Measurements from ENCODE around the gene ANKRD40CL. TPM values are rescaled to one million over a fixed set of nuclear protein-coding genes. Genes with fewer than 3 reads are reported as not detected.

Gene ANKRD40CL
- total RNA-seq, 1 experiment from 2014 or later: not detected

GRCh38 chr17:50779747-50780353 lies 12.5 kb upstream of the ANKRD40CL start:
- BruUV-seq (replicated peaks): no TSS peak
- intact Hi-C loops (cut with micrococcal nuclease): no loop called here
- Mint-ChIP-seq H3K4me3 (ENCODE audit: unreplicated experiment) (no peak overlapping the region), H3K9me3 (ENCODE audit: unreplicated experiment) (no peaks in the 10 kb centered on the region), H3K36me3 (ENCODE audit: insufficient read depth, unreplicated experiment) (no peaks in the 10 kb centered on the region), H3K27me3 (ENCODE audit: insufficient read depth, unreplicated experiment) (no peaks in the 10 kb centered on the region), H3K27ac (ENCODE audit: low read depth, unreplicated experiment) (no peak overlapping the region), H3K4me1 (ENCODE audit: insufficient read depth, unreplicated experiment) (peaks cover 3% of the 10 kb centered on the region)
- ChIA-PET CTCF (interaction anchor here (0.6 to 10.9 kb wide), 5 partner anchors 37 to 127 kb away, joined by 3 to 320 read pairs (median 3); no protein-coding TSS in a partner anchor), POLR2A (interaction anchor here (0.5 kb wide), 1 partner anchor 341 kb away, joined by 3 read pairs; the partner anchor contains the start of gene SPAG9)
- no peak for TF ChIP-seq CTCF (IDR thresholded peaks at IDR 0.05; ENCODE audit: unreplicated experiment)
- DNase-seq (ENCODE audit: unreplicated experiment): no peak

- Mint-ChIP-seq H3K27ac (ENCODE audit: low read depth, unreplicated experiment) (no peak overlapping the region), H3K27me3 (ENCODE audit: insufficient read depth, unreplicated experiment) (no peaks in the 10 kb centered on the region), H3K4me1 (ENCODE audit: insufficient read depth, unreplicated experiment) (no peaks in the 10 kb centered on the region), H3K4me3 (ENCODE audit: unreplicated experiment) (no peak overlapping the region), H3K36me3 (ENCODE audit: insufficient read depth, unreplicated experiment) (no peaks in the 10 kb centered on the region), H3K9me3 (ENCODE audit: unreplicated experiment) (no peaks in the 10 kb centered on the region)
- TF ChIP-seq CTCF (IDR thresholded peaks at IDR 0.05; ENCODE audit: unreplicated experiment): no peak
- no peak for DNase-seq (ENCODE audit: unreplicated experiment)
- no TSS peak for BruUV-seq (replicated peaks)
- POLR2A ChIA-PET: no interaction called here
- intact Hi-C loops (cut with micrococcal nuclease): no loop called here
- CTCF ChIA-PET: interaction anchor here (0.6 to 10.9 kb wide), 3 partner anchors 37 to 73 kb away, joined by 4 to 320 read pairs (median 14); no protein-coding TSS in a partner anchor
Measured at GRCh38 chr17:50778988-50779387, 11.7 kb upstream of the ANKRD40CL start.

GRCh38 chr17:50778471-50778870 lies 11.2 kb upstream of the ANKRD40CL start:
- ChIA-PET CTCF (interaction anchor here (0.6 to 10.9 kb wide), 3 partner anchors 37 to 73 kb away, joined by 4 to 320 read pairs (median 14); no protein-coding TSS in a partner anchor), POLR2A (interaction anchor here (0.7 kb wide), 2 partner anchors 20 to 178 kb away, joined by 3 read pairs; no protein-coding TSS in a partner anchor)
- no TSS peak for BruUV-seq (replicated peaks)
- no peaks in the 10 kb centered on the region for H3K9me3 Mint-ChIP-seq (ENCODE audit: unreplicated experiment)
- no peaks in the 10 kb centered on the region for H3K27me3 Mint-ChIP-seq (ENCODE audit: insufficient read depth, unreplicated experiment)
- DNase-seq (ENCODE audit: unreplicated experiment): no peak
- no peaks in the 10 kb centered on the region for H3K36me3 Mint-ChIP-seq (ENCODE audit: insufficient read depth, unreplicated experiment)
- no peak for TF ChIP-seq CTCF (IDR thresholded peaks at IDR 0.05; ENCODE audit: unreplicated experiment)
- H3K4me3 Mint-ChIP-seq (ENCODE audit: unreplicated experiment): no peak overlapping the region
- no peak overlapping the region for H3K27ac Mint-ChIP-seq (ENCODE audit: low read depth, unreplicated experiment)
- intact Hi-C loops (cut with micrococcal nuclease): no loop called here
- H3K4me1 Mint-ChIP-seq (ENCODE audit: insufficient read depth, unreplicated experiment): no peaks in the 10 kb centered on the region

GRCh38 chr17:50775926-50776325 lies 8.6 kb upstream of the ANKRD40CL start:
- TF ChIP-seq CTCF (IDR thresholded peaks at IDR 0.05; ENCODE audit: unreplicated experiment): no peak
- intact Hi-C loops (cut with micrococcal nuclease): no loop called here
- Mint-ChIP-seq H3K9me3 (ENCODE audit: unreplicated experiment) (no peaks in the 10 kb centered on the region), H3K27ac (ENCODE audit: low read depth, unreplicated experiment) (no peak overlapping the region), H3K4me1 (ENCODE audit: insufficient read depth, unreplicated experiment) (no peaks in the 10 kb centered on the region), H3K27me3 (ENCODE audit: insufficient read depth, unreplicated experiment) (no peaks in the 10 kb centered on the region), H3K36me3 (ENCODE audit: insufficient read depth, unreplicated experiment) (no peaks in the 10 kb centered on the region), H3K4me3 (ENCODE audit: unreplicated experiment) (no peak overlapping the region)
- no TSS peak for BruUV-seq (replicated peaks)
- ChIA-PET CTCF (interaction anchor here (0.6 to 2.2 kb wide), 5 partner anchors 14 to 414 kb away, joined by 3 to 14 read pairs (median 3); no protein-coding TSS in a partner anchor), POLR2A (interaction anchor here (1.4 kb wide), 1 partner anchor 10 kb away, joined by 3 read pairs; no protein-coding TSS in a partner anchor)
- no peak for DNase-seq (ENCODE audit: unreplicated experiment)
